HepG2 (cell line): ENCODE data around the gene TUBB3. TPM values are rescaled to one million over a fixed set of nuclear protein-coding genes. Genes with fewer than 3 reads are reported as not detected.
A peak's percentile ranks its signal among the peaks of the same experiment; 100 is the strongest.

ENCODE experiments used
- ESRRA ChIP-seq: sonication (generic); formaldehyde crosslinking; IDR thresholded peaks from 2 replicates; pipeline ENCODE4 v1.5.1; 2020; ENCODE audit warnings: mild to moderate bottlenecking, low read depth, missing genetic modification reagents
- IRF1 ChIP-seq: sonication (generic); formaldehyde crosslinking; IDR thresholded peaks from 2 replicates; pipeline ENCODE4 v1.4.0; 2020; ENCODE audit warnings: low read depth, mild to moderate bottlenecking, missing genetic modification reagents
- KAT7 ChIP-seq: IDR thresholded peaks from 2 replicates; pipeline ENCODE4 v1.6.1; 2018; ENCODE audit warnings: borderline replicate concordance, missing compliant biosample characterization
- MEIS1 ChIP-seq: sonication (generic); formaldehyde crosslinking; IDR thresholded peaks from 2 replicates; pipeline ENCODE4 v1.9.0; 2021; ENCODE audit warnings: mild to moderate bottlenecking, missing genetic modification reagents, moderate library complexity, borderline replicate concordance
- PHB2 ChIP-seq: fragments of 450-650 bp; IDR thresholded peaks from 2 replicates; pipeline ENCODE4 v1.6.1; 2018; ENCODE audit not compliant: partially characterized antibody
- RARA ChIP-seq: IDR thresholded peaks from 2 replicates; pipeline ENCODE4 v1.6.1; 2016; ENCODE audit warnings: missing genetic modification reagents, missing compliant biosample characterization
- RCOR2 ChIP-seq: IDR thresholded peaks from 2 replicates; pipeline ENCODE4 v1.6.1; 2016; ENCODE audit warnings: missing biosample characterization, missing genetic modification reagents
- REPIN1 ChIP-seq: sonication (generic); formaldehyde crosslinking; IDR thresholded peaks from 2 replicates; pipeline ENCODE4 v1.8.0; 2022; ENCODE audit warnings: missing genetic modification reagents, low read depth, mild to moderate bottlenecking, borderline replicate concordance
- RFX5 ChIP-seq: IDR thresholded peaks from 2 replicates; pipeline ENCODE4 v1.6.1; 2011; ENCODE audit warnings: low read depth, low read length, improper control_type of control experiment
- ZBTB33 ChIP-seq: sonication (generic); formaldehyde crosslinking; IDR thresholded peaks from 2 replicates; pipeline ENCODE4 v1.4.0; 2020; ENCODE audit warnings: missing genetic modification reagents
- ZNF17 ChIP-seq: sonication (generic); formaldehyde crosslinking; IDR thresholded peaks from 2 replicates; pipeline ENCODE4 v1.5.0; 2020; ENCODE audit warnings: mild to moderate bottlenecking, missing genetic modification reagents
- ZNF224 ChIP-seq: sonication (generic); formaldehyde crosslinking; IDR thresholded peaks from 2 replicates; pipeline ENCODE4 v1.5.0; 2020; ENCODE audit warnings: mild to moderate bottlenecking, missing genetic modification reagents
- ZNF503 ChIP-seq: sonication (generic); formaldehyde crosslinking; IDR thresholded peaks from 2 replicates; pipeline ENCODE4 v1.4.0; 2020; ENCODE audit warnings: missing genetic modification reagents
- polyA plus RNA-seq, 8 experiments: library from polyadenylated mRNA; depleted of rRNA in 3 of 8; stranded (reverse) in 7 of 8; unstranded in 1 of 8; fragments of >200 nt; fragmentation: Illumina TruSeq in 4 of 8; extraction: Trizol in 4 of 8; gene quantifications; 2 replicates each; pipeline versions ENCODE4 v1.2.1 to v1.2.3, GENCODE V29; 2011 to 2016; ENCODE audit warnings: low read depth in 4 of 8, missing spikeins in 1 of 8, mixed read lengths in 1 of 8; ENCODE audit not compliant: insufficient read depth in 1 of 8
- total RNA-seq, 5 experiments: library from RNA; depleted of rRNA; stranded (reverse); fragments of >200 nt; fragmentation: Illumina TruSeq; extraction: Trizol; gene quantifications; 2 replicates each; pipeline ENCODE4 v1.2.3, GENCODE V29; 2016; ENCODE audit warnings: low read depth in 1 of 5
- TF ChIP-seq, protein P1 (sequence below): IDR thresholded peaks from 2 replicates; pipeline ENCODE4 v1.6.1; 2012; ENCODE audit warnings: inconsistent platforms
- TF ChIP-seq, protein P2 (sequence below): sonication (generic); formaldehyde crosslinking; IDR thresholded peaks from 2 replicates; pipeline ENCODE4 v1.5.1; 2020; ENCODE audit warnings: missing genetic modification reagents, mild to moderate bottlenecking, borderline replicate concordance
- TF ChIP-seq, protein P3 (sequence below): sonication (generic); formaldehyde crosslinking; IDR thresholded peaks from 2 replicates; pipeline ENCODE4 v1.4.0; 2020; ENCODE audit warnings: missing genetic modification reagents, mild to moderate bottlenecking, borderline replicate concordance

The TUBB3 gene
- total and polyA plus RNA-seq, 2 of the 13 experiments (the other 11 are each of a cell fraction or from before 2014, with no cell fraction given), result 110 to 185 TPM

DNA sequence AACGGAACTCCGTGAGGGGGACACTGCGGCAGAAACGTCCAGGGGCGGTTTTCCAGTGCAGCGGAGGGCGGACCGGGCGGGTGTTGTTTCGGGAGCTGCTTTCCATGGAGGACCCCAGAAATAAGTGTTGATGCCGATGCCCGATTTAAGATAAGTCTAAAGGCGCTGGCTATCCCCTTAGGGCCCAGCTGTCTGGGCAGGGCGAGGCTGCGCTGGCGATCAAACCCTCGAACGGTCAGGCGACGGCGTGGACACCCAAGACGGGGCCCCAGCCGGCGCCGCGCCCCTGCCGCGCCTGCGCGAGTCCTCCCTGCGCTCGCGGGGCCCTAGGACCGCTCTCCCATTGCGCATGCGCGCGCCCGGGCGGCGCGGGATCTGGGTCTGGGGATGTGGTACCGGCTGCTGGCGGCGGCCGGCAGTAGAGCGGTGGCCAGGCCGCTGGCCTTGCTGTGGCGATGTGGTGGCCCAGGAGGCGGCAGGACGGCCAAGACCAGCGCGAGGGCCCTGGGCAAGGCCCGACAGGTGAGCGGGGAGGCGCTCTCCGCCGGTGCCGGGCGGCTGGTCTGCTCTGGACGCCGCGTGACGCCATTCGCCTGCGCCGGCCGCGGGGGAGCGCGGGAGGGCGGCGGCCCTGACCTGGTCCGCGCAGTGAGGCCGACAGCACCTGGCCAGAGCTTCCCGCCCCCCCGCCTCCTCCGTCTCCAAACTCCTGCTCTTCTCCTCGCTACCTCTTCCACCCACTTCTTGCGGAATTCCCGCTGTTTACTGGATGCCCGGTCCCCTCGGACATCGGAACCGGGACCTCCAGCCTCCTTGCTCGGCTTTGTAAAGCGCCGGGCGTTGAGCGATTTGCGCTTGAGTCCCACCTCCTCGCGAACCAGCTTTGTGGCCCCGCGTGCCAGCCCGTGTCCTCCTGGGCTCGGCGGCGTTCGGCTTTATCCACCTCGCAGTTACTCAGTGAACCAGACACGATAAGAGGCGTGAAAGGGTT lies 49.4 kb downstream of the TUBB3 start (continued):
- TF ChIP-seq KAT7 (CRISPR knock-in tag) (peak; percentile 66), ZNF17 (CRISPR knock-in tag) (no peak), REPIN1 (no peak; the same call in 1 of the 2 replicates), IRF1 (CRISPR knock-in tag) (peak; percentile 79; the same call in 1 of the 2 replicates), PHB2 (no peak), ESRRA (CRISPR knock-in tag) (peak; percentile 82; the same call in 1 of the 2 replicates), RARA (CRISPR knock-in tag) (peak; percentile 45; the same call in 1 of the 2 replicates), ZNF503 (CRISPR knock-in tag) (peak; percentile 53; the same call in 1 of the 2 replicates), MEIS1 (peak; percentile 87; the same call in 1 of the 2 replicates), RFX5 (no peak; the same call in 1 of the 2 replicates), RCOR2 (CRISPR knock-in tag) (no peak), ZBTB33 (CRISPR knock-in tag) (peak; percentile 26; the same call in 1 of the 2 replicates), ZNF224 (CRISPR knock-in tag) (no peak; the same call in 1 of the 2 replicates)
- TF ChIP-seq, protein P1, sequence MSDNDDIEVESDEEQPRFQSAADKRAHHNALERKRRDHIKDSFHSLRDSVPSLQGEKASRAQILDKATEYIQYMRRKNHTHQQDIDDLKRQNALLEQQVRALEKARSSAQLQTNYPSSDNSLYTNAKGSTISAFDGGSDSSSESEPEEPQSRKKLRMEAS, result peak; percentile 92
- TF ChIP-seq, protein P2, sequence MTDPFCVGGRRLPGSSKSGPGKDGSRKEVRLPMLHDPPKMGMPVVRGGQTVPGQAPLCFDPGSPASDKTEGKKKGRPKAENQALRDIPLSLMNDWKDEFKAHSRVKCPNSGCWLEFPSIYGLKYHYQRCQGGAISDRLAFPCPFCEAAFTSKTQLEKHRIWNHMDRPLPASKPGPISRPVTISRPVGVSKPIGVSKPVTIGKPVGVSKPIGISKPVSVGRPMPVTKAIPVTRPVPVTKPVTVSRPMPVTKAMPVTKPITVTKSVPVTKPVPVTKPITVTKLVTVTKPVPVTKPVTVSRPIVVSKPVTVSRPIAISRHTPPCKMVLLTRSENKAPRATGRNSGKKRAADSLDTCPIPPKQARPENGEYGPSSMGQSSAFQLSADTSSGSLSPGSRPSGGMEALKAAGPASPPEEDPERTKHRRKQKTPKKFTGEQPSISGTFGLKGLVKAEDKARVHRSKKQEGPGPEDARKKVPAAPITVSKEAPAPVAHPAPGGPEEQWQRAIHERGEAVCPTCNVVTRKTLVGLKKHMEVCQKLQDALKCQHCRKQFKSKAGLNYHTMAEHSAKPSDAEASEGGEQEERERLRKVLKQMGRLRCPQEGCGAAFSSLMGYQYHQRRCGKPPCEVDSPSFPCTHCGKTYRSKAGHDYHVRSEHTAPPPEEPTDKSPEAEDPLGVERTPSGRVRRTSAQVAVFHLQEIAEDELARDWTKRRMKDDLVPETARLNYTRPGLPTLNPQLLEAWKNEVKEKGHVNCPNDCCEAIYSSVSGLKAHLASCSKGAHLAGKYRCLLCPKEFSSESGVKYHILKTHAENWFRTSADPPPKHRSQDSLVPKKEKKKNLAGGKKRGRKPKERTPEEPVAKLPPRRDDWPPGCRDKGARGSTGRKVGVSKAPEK (CRISPR knock-in tag), result no peak; the same call in 1 of the 2 replicates
- TF ChIP-seq, protein P3, sequence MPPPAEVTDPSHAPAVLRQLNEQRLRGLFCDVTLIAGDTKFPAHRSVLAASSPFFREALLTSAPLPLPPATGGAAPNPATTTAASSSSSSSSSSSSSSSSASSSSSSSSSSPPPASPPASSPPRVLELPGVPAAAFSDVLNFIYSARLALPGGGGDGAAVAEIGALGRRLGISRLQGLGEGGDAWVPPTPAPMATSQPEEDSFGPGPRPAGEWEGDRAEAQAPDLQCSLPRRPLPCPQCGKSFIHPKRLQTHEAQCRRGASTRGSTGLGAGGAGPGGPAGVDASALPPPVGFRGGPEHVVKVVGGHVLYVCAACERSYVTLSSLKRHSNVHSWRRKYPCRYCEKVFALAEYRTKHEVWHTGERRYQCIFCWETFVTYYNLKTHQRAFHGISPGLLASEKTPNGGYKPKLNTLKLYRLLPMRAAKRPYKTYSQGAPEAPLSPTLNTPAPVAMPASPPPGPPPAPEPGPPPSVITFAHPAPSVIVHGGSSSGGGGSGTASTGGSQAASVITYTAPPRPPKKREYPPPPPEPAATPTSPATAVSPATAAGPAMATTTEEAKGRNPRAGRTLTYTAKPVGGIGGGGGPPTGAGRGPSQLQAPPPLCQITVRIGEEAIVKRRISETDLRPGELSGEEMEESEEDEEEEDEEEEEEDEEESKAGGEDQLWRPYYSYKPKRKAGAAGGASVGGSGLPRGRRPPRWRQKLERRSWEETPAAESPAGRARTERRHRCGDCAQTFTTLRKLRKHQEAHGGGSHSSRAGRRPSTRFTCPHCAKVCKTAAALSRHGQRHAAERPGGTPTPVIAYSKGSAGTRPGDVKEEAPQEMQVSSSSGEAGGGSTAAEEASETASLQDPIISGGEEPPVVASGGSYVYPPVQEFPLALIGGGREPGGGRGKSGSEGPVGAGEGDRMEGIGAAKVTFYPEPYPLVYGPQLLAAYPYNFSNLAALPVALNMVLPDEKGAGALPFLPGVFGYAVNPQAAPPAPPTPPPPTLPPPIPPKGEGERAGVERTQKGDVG (CRISPR knock-in tag), result peak; percentile 24; the same call in 1 of the 2 replicates
